ENCODE data around the gene CLEC16A.
A peak's percentile ranks its signal among the peaks of the same experiment; 100 is the strongest.

The CLEC16A gene

DNA sequence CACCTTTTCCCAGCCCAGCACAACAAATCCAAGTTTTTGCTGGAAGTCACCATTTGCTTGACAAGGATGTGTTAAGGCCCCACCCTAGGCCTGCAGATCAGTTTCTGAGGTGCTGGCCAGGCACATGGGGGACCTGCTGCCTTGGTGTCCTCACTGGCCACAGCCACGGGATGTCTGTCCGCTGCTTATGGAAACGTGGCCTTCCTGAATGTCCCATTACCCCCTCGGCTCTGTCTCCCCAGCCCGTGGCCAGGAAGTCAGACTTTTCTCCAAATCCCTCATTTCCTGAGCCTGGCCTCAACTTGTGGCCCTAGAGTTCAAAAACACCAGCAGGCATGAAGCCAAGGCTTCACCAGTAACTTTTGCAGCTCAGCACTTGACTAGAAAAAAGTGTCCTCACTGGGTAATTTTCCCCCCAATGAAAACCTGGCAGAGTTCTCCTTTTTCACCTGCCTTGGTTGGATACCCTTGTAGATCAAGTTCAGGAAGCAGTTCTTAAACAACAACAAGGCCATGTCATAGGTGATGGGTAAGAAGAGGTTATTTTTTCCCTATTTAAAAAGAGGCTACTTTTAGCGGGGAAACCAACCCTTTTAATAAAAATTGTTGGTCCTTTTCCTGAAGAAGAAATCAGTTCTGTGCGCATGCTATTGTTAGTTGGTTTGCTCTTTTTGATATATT lies 230.9 kb downstream of the CLEC16A start:
- H3K27me3 ChIP-seq (ENCODE audit: insufficient read depth, low read length, poor library complexity): no peaks in the 10 kb centered on the region
- TF ChIP-seq EZH2 (IDR thresholded peaks at IDR 0.05; ENCODE audit: borderline replicate concordance, low read depth, low read length, severe bottlenecking) (no peak), CTCF (IDR thresholded peaks at IDR 0.05; ENCODE audit: borderline replicate concordance, extremely low read depth, low read length, poor library complexity, severe bottlenecking) (no peak)
- H3K4me3 ChIP-seq (ENCODE audit: low read depth in 1 of 2, low read length in 2 of 2): no peak overlapping the region
- no peaks in the 10 kb centered on the region for H4K20me1 ChIP-seq (ENCODE audit: insufficient read depth, low read length)
- peaks cover 17% of the 10 kb centered on the region for H3K4me1 ChIP-seq (ENCODE audit: insufficient read depth, low read length)
- peaks cover 40% of the 10 kb centered on the region for H3K36me3 ChIP-seq (ENCODE audit: insufficient read depth, low read length)
- DNase-seq (no peak), ATAC-seq (ENCODE audit: insufficient read depth, low read depth) (no peak)
- H2AFZ ChIP-seq (ENCODE audit: low read depth, low read length): no peak overlapping the region
- H3K4me2 ChIP-seq (ENCODE audit: insufficient read depth, low read length): no peak overlapping the region
- H3K9ac ChIP-seq (ENCODE audit: low read depth, low read length): no peak overlapping the region
- no peaks in the 10 kb centered on the region for H3K9me3 ChIP-seq (ENCODE audit: insufficient read depth, low read length, severe bottlenecking)
- no peaks in the 10 kb centered on the region for H3K79me2 ChIP-seq (ENCODE audit: insufficient read depth, low read length)
- peak overlapping the region; percentile 32 for H3K27ac ChIP-seq (ENCODE audit: low read length)

- Histone ChIP-seq H4K20me1 (ENCODE audit: insufficient read depth, low read length) (no peaks in the 10 kb centered on the region), H3K36me3 (ENCODE audit: insufficient read depth, low read length) (peaks cover 46% of the 10 kb centered on the region), H3K27ac (ENCODE audit: low read length) (peak overlapping the region; percentile 32), H3K27me3 (ENCODE audit: insufficient read depth, low read length, poor library complexity) (no peaks in the 10 kb centered on the region), H3K79me2 (ENCODE audit: insufficient read depth, low read length) (no peaks in the 10 kb centered on the region), H3K9ac (ENCODE audit: low read depth, low read length) (no peak overlapping the region), H2AFZ (ENCODE audit: low read depth, low read length) (no peak overlapping the region), H3K4me3 (ENCODE audit: low read depth in 1 of 2, low read length in 2 of 2) (no peak overlapping the region), H3K4me2 (ENCODE audit: insufficient read depth, low read length) (no peak overlapping the region), H3K9me3 (ENCODE audit: insufficient read depth, low read length, severe bottlenecking) (no peaks in the 10 kb centered on the region), H3K4me1 (ENCODE audit: insufficient read depth, low read length) (peaks cover 19% of the 10 kb centered on the region)
- TF ChIP-seq EZH2 (IDR thresholded peaks at IDR 0.05; ENCODE audit: borderline replicate concordance, low read depth, low read length, severe bottlenecking): no peak
- no peak for TF ChIP-seq CTCF (IDR thresholded peaks at IDR 0.05; ENCODE audit: borderline replicate concordance, extremely low read depth, low read length, poor library complexity, severe bottlenecking)
- DNase-seq (no peak), ATAC-seq (ENCODE audit: insufficient read depth, low read depth) (no peak)
Measured at GRCh38 chr16:11175787-11176341, 231.5 kb downstream of the CLEC16A start.

GRCh38 chr16:11177578-11178160 lies 233.3 kb downstream of the CLEC16A start:
- DNase-seq (no peak), ATAC-seq (ENCODE audit: insufficient read depth, low read depth) (no peak)
- Histone ChIP-seq H3K4me2 (ENCODE audit: insufficient read depth, low read length) (no peak overlapping the region), H2AFZ (ENCODE audit: low read depth, low read length) (no peak overlapping the region), H3K4me1 (ENCODE audit: insufficient read depth, low read length) (peaks cover 37% of the 10 kb centered on the region), H3K79me2 (ENCODE audit: insufficient read depth, low read length) (no peaks in the 10 kb centered on the region), H4K20me1 (ENCODE audit: insufficient read depth, low read length) (no peaks in the 10 kb centered on the region), H3K36me3 (ENCODE audit: insufficient read depth, low read length) (peaks cover 48% of the 10 kb centered on the region), H3K27me3 (ENCODE audit: insufficient read depth, low read length, poor library complexity) (no peaks in the 10 kb centered on the region), H3K4me3 (ENCODE audit: low read depth in 1 of 2, low read length in 2 of 2) (no peak overlapping the region), H3K27ac (ENCODE audit: low read length) (peak overlapping the region; percentile 55), H3K9ac (ENCODE audit: low read depth, low read length) (no peak overlapping the region), H3K9me3 (ENCODE audit: insufficient read depth, low read length, severe bottlenecking) (no peaks in the 10 kb centered on the region)
- TF ChIP-seq EZH2 (IDR thresholded peaks at IDR 0.05; ENCODE audit: borderline replicate concordance, low read depth, low read length, severe bottlenecking) (no peak), CTCF (IDR thresholded peaks at IDR 0.05; ENCODE audit: borderline replicate concordance, extremely low read depth, low read length, poor library complexity, severe bottlenecking) (no peak)
